Thoracic aorta (tissue), 2 donors: ENCODE data around the gene MT3. TPM values are rescaled to one million over a fixed set of nuclear protein-coding genes. Genes with fewer than 3 reads are reported as not detected.
A peak's percentile ranks its signal among the peaks of the same experiment; 100 is the strongest.

ENCODE experiments used
- ATAC-seq: fragments of 150-250 bp; one replicate; pipeline ENCODE4 v1.8.0; 2017; ENCODE audit warnings: low read depth; ENCODE audit not compliant: insufficient number of reproducible peaks, low FRiP score
- DNase-seq: peaks from one replicate; pipeline ENCODE4 v3.0.0-alpha.2; 2020; ENCODE audit warnings: low spot score
- H3K27ac ChIP-seq, 2 donors: fragments of 200-600 bp; sonication (generic); 1 replicate in 1 of 2; 2 replicates in 1 of 2; pipeline ENCODE4 v1.5.1; 2016; ENCODE audit warnings: mild to moderate bottlenecking in 2 of 2, moderate library complexity in 2 of 2
- H3K27me3 ChIP-seq: fragments of 200-600 bp; sonication (generic); replicated peaks from 2 replicates; pipeline ENCODE4 v1.6.0; 2016; ENCODE audit warnings: mild to moderate bottlenecking; ENCODE audit not compliant: insufficient read depth
- H3K36me3 ChIP-seq: fragments of 200-600 bp; sonication (generic); one replicate; pipeline ENCODE4 v1.5.1; 2016
- H3K4me1 ChIP-seq, 2 donors: fragments of 200-600 bp; sonication (generic); 1 replicate in 1 of 2; 2 replicates in 1 of 2; pipeline versions ENCODE4 v1.5.1 to v1.6.0; 2016; ENCODE audit warnings: low read depth in 2 of 2, mild to moderate bottlenecking in 1 of 2; ENCODE audit not compliant: control insufficient read depth in 1 of 2
- H3K4me3 ChIP-seq: fragments of 200-600 bp; sonication (generic); 2 replicates; pipeline ENCODE4 v1.5.1; 2016; ENCODE audit warnings: mild to moderate bottlenecking
- H3K9me3 ChIP-seq: fragments of 200-600 bp; sonication (generic); 2 replicates; pipeline ENCODE4 v1.5.1; 2016
- total RNA-seq, 2 donors: library from RNA; depleted of rRNA; stranded (reverse); fragments of >200 nt; gene quantifications; one replicate each; pipeline versions ENCODE4 v1.1.0 to v1.2.3, GENCODE V29; 2016
- TF ChIP-seq, protein P1 (sequence below): fragments of 200-600 bp; sonication (generic); IDR thresholded peaks from one replicate; pipeline ENCODE4 v1.5.1; 2019; ENCODE audit warnings: antibody characterized with exemption

MT3 gene
- total RNA-seq, 2 donors from 2014 or later, result not detected

DNA sequence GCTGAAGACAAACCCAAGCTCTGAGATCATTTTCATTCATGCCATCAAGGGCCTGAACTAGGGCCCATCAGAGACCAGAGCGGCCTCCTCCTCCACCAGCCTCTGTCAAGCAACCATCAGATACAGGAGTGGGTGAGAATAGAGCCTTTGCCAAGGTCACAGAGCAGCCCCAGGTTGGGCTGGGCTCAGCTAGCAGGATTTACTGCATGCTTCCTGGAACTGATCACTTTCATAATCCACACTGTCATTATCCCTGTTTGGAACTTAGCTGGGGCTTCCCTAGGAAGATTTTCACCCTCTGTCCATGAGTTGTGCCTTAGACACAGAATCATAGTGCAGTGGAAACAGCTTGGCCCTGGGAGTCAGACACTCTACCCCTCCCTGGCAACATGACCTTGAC lies 19.4 kb upstream of the MT3 start:
- Histone ChIP-seq H3K36me3 (no peaks in the 10 kb centered on the region), H3K4me3 (no peak overlapping the region), H3K27ac (no peak overlapping the region), H3K9me3 (no peaks in the 10 kb centered on the region), H3K4me1 (no peaks in the 10 kb centered on the region), H3K27me3 (no peaks in the 10 kb centered on the region)
- TF ChIP-seq, protein P1, sequence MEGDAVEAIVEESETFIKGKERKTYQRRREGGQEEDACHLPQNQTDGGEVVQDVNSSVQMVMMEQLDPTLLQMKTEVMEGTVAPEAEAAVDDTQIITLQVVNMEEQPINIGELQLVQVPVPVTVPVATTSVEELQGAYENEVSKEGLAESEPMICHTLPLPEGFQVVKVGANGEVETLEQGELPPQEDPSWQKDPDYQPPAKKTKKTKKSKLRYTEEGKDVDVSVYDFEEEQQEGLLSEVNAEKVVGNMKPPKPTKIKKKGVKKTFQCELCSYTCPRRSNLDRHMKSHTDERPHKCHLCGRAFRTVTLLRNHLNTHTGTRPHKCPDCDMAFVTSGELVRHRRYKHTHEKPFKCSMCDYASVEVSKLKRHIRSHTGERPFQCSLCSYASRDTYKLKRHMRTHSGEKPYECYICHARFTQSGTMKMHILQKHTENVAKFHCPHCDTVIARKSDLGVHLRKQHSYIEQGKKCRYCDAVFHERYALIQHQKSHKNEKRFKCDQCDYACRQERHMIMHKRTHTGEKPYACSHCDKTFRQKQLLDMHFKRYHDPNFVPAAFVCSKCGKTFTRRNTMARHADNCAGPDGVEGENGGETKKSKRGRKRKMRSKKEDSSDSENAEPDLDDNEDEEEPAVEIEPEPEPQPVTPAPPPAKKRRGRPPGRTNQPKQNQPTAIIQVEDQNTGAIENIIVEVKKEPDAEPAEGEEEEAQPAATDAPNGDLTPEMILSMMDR, result no peak
- DNase-seq (no peak), ATAC-seq (no peak)

DNA sequence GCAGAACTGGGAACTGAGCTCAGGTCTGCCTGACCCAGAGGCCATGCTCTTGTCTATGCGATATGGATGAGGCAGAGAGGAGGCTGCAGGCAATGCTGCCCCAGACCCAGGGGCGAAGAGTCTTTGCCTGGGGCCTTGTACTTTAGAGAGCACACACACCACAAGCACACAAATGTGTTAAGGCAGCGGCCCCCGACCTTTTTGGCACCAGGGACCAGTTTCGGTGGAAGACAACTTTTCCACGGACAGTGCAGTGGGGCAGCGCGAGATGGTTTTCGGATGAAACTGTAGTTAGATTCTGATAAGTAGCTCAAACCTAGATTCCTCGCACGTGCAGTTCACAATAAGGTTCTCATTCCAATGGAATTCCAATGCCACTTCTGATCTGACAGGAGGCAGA lies 17.8 kb upstream of the MT3 start:
- H3K27ac ChIP-seq, result no peak overlapping the region
- H3K9me3 ChIP-seq, result no peaks in the 10 kb centered on the region
- ATAC-seq (no peak), DNase-seq (no peak)
- H3K27me3 ChIP-seq, result no peaks in the 10 kb centered on the region
- TF ChIP-seq, protein P1, result no peak
- H3K4me3 ChIP-seq, result no peak overlapping the region
- no peaks in the 10 kb centered on the region for H3K36me3 ChIP-seq
- no peaks in the 10 kb centered on the region for H3K4me1 ChIP-seq

DNA sequence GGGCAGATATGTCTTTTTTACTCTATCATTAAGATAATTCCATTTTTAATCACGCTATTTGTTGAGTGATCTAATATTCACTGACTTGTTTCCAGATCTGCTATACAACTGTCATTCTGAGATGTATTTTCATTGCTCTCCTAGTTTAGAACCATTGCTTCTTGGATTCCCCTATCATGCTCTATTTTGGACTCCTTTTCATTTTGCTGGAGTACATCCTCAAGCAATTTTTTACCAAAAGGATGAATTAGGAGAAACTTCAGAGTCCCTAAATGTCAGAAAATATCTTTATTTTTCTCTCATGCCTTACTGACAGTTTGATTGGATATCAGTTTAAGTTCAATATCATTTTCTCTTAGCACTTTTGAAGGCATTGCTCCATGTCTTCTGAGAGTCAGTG lies 14.7 kb upstream of the MT3 start:
- DNase-seq, result no peak
- Histone ChIP-seq H3K9me3 (no peaks in the 10 kb centered on the region), H3K4me1 (no peaks in the 10 kb centered on the region), H3K27me3 (no peaks in the 10 kb centered on the region), H3K27ac (no peak overlapping the region), H3K36me3 (no peaks in the 10 kb centered on the region), H3K4me3 (no peak overlapping the region)
- TF ChIP-seq, protein P1, result no peak
- ATAC-seq, result no peak

DNA sequence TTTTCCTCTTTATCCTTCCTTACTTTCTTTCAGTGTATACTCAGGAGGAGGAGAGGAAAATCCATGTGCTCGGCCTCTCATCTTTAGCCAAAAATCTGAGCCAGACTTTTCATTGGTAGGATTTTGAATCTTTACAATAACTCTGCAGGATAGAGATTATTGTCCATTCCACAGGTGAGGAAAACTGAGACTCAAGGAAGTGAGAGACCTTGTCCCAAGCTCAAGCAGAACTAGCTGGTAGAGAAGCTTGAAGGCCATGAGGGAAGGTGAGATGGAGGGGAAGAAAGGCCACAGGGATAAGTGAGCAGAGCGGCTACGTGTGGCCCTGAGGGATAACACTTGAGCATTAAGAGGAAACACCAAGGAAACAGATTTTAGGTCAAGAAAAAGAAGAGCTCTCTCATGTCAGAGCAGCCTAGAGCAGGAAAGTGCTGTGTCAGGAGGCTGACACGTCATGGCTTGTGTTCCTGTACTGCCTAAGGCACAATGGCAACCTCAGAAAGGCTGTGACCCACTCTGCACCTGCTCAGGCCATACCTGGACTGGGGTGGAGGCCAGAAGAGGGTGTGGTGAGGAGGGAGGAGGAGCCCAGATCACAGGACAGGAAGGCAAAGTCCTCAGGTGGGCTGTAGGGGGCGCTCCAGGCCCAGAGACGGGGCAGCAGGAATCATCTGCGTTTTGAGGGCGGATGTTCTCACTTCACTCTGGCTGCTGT lies 12.6 kb upstream of the MT3 start:
- no peaks in the 10 kb centered on the region for H3K9me3 ChIP-seq
- ATAC-seq (no peak), DNase-seq (peak; percentile 6)
- H3K36me3 ChIP-seq, result no peaks in the 10 kb centered on the region
- H3K27ac ChIP-seq, result no peak overlapping the region
- TF ChIP-seq, protein P1, result peak; percentile 56
- H3K4me3 ChIP-seq, result no peak overlapping the region
- no peaks in the 10 kb centered on the region for H3K27me3 ChIP-seq
- no peaks in the 10 kb centered on the region for H3K4me1 ChIP-seq

DNA sequence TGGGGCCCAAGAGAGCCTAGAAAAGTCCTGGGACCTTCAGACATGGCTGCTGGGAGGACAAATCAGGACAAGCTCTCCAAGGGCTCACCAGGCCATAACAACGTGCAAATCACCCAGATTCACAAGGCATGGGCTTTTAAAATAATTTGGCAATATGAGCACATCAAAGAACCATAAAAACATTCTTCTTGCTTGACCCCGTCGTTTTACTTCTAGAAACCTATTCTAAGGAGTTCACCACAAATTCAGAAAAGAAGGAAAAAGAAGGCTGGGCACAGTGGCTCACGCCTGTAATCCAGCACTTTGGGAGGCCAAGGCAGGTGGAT lies 12.1 kb upstream of the MT3 start:
- no peaks in the 10 kb centered on the region for H3K9me3 ChIP-seq
- no peak overlapping the region for H3K4me3 ChIP-seq
- H3K36me3 ChIP-seq, result no peaks in the 10 kb centered on the region
- no peaks in the 10 kb centered on the region for H3K27me3 ChIP-seq
- TF ChIP-seq, protein P1, result no peak
- ATAC-seq (no peak), DNase-seq (no peak)
- H3K4me1 ChIP-seq, result no peaks in the 10 kb centered on the region
- no peak overlapping the region for H3K27ac ChIP-seq
